A549 (cell line): Measurements from ENCODE around the gene DOK7. TPM values are rescaled to one million over a fixed set of nuclear protein-coding genes. Genes with fewer than 3 reads are reported as not detected.

ENCODE experiments used
- ATAC-seq, 2 experiments: fragments of 200-7000 bp in 1 of 2; fragments of >200 bp in 1 of 2; cut with Nextera tagmentation in 1 of 2; cut with Tn5 transposase in 1 of 2; 3 replicates each; pipeline versions ENCODE4 v1.8.0 to v1.9.1; 2018 to 2020; ENCODE audit warnings: mild to moderate bottlenecking in 1 of 2, moderate library complexity in 1 of 2
- CTCF ChIA-PET: fragments of 300-600 bp; sonication (Branson Sonifier 250); formaldehyde crosslinking; extraction: SDS; loops from one replicate; lab custom pipeline; 2021; ENCODE audit warnings: antibody characterized with exemption, inconsistent platforms; lab: Yijun Ruan, JAX
- POLR2A ChIA-PET: fragments of 350-600 bp; formaldehyde crosslinking; extraction: SDS; loops from one replicate; lab custom pipeline; 2021; ENCODE audit warnings: antibody characterized with exemption, inconsistent platforms; lab: Yijun Ruan, JAX
- DNase-seq, 2 experiments: peaks; one replicate each; pipeline versions ENCODE4 v3.0.0 to v3.0.0-alpha.2; 2011 to 2016; ENCODE audit warnings: low read depth in 1 of 2, low spot score in 1 of 2
- FAIRE-seq: peaks from 2 replicates; lab custom pipeline; 2011; peaks lifted over from hg19 to GRCh38; lab: Jason Lieb, UNC
- H3K27ac ChIP-seq, 2 experiments: fragments of >200 bp; sonication (Bioruptor Twin); formaldehyde crosslinking; 3 replicates each; pipeline ENCODE4 v1.5.1; 2016 to 2017
- H3K4me1 ChIP-seq: fragments of >200 bp; sonication (Bioruptor Twin); formaldehyde crosslinking; 3 replicates; pipeline ENCODE4 v1.6.1; 2016
- H3K4me2 ChIP-seq: fragments of >200 bp; sonication (Bioruptor Twin); formaldehyde crosslinking; 3 replicates; pipeline ENCODE4 v1.6.1; 2016
- H3K4me3 ChIP-seq: fragments of >200 bp; sonication (Bioruptor Twin); formaldehyde crosslinking; 3 replicates; pipeline ENCODE4 v1.5.1; 2016
- H3K9me3 ChIP-seq: fragments of >200 bp; sonication (Bioruptor Twin); formaldehyde crosslinking; 3 replicates; pipeline ENCODE4 v1.6.1; 2016
- BHLHE40 ChIP-seq: IDR thresholded peaks from 2 replicates; pipeline ENCODE4 v1.6.1; 2012; ENCODE audit warnings: low read depth, low read length, inconsistent platforms
- CBX2 ChIP-seq: fragments of 200-600 bp; sonication (generic); IDR thresholded peaks from 2 replicates; pipeline ENCODE4 v1.6.1; 2016; ENCODE audit warnings: low read depth, mild to moderate bottlenecking, borderline replicate concordance
- CBX8 ChIP-seq: fragments of 200-600 bp; sonication (generic); IDR thresholded peaks from 2 replicates; pipeline ENCODE4 v1.6.1; 2016
- ESRRA ChIP-seq: fragments of 150-350 bp; IDR thresholded peaks from 2 replicates; pipeline ENCODE4 v1.6.1; 2014; ENCODE audit warnings: mild to moderate bottlenecking, low read length, borderline replicate concordance
- FOSB ChIP-seq: fragments of 250-450 bp; sonication (Bioruptor Pico); IDR thresholded peaks from 2 replicates; pipeline ENCODE4 v1.5.0; 2020; ENCODE audit warnings: mild to moderate bottlenecking, moderate library complexity
- GATA3 ChIP-seq: IDR thresholded peaks from 2 replicates; pipeline ENCODE4 v1.6.1; 2012; ENCODE audit warnings: borderline replicate concordance
- HDAC2 ChIP-seq: fragments of 200-600 bp; sonication (generic); IDR thresholded peaks from 2 replicates; pipeline ENCODE4 v1.6.1; 2016
- HEYL ChIP-seq: fragments of 250-450 bp; sonication (Bioruptor Pico); IDR thresholded peaks from 2 replicates; pipeline ENCODE4 v1.8.0; 2021; ENCODE audit warnings: mild to moderate bottlenecking, moderate library complexity
- KDM1A ChIP-seq: fragments of 200-600 bp; sonication (generic); IDR thresholded peaks from 2 replicates; pipeline ENCODE4 v1.6.1; 2016; ENCODE audit warnings: low read depth, mild to moderate bottlenecking
- MAZ ChIP-seq: fragments of 150-350 bp; IDR thresholded peaks from 2 replicates; pipeline ENCODE4 v1.6.1; 2014; ENCODE audit warnings: antibody characterized with exemption, low read depth, low read length, borderline replicate concordance
- MYC ChIP-seq: IDR thresholded peaks from 2 replicates; pipeline ENCODE4 v1.6.1; 2012; ENCODE audit warnings: mild to moderate bottlenecking, inconsistent platforms, low read length, improper control_type of control experiment, borderline replicate concordance
- NPAS2 ChIP-seq: fragments of 250-450 bp; sonication (Bioruptor Pico); IDR thresholded peaks from 2 replicates; pipeline ENCODE4 v1.8.0; 2022; ENCODE audit warnings: mild to moderate bottlenecking, moderate library complexity, borderline replicate concordance
- PHF8 ChIP-seq: fragments of 200-600 bp; sonication (generic); IDR thresholded peaks from 2 replicates; pipeline ENCODE4 v1.6.1; 2016; ENCODE audit warnings: low read depth, mild to moderate bottlenecking, antibody characterized with exemption, moderate library complexity, borderline replicate concordance
- POLR2AphosphoS2 ChIP-seq: conservative IDR thresholded peaks from 2 replicates; pipeline ENCODE4 v1.6.1; 2012; ENCODE audit warnings: low read length, improper control_type of control experiment, inconsistent platforms
- RARB ChIP-seq: fragments of 250-450 bp; sonication (Bioruptor Pico); IDR thresholded peaks from 2 replicates; pipeline ENCODE4 v1.8.0; 2021; ENCODE audit warnings: mild to moderate bottlenecking, moderate library complexity
- RFX5 ChIP-seq: fragments of 450-650 bp; IDR thresholded peaks from 2 replicates; pipeline ENCODE4 v1.7.1; 2014; ENCODE audit warnings: antibody characterized with exemption, mild to moderate bottlenecking, moderate library complexity
- RNF2 ChIP-seq: fragments of 200-600 bp; sonication (generic); IDR thresholded peaks from 2 replicates; pipeline ENCODE4 v1.6.1; 2016; ENCODE audit warnings: low read depth, mild to moderate bottlenecking, antibody characterized with exemption, moderate library complexity, borderline replicate concordance
- SREBF2 ChIP-seq: fragments of 450-650 bp; IDR thresholded peaks from 2 replicates; pipeline ENCODE4 v1.6.1; 2014; ENCODE audit warnings: mild to moderate bottlenecking, moderate library complexity
- TP53 ChIP-seq: fragments of 250-450 bp; sonication (Bioruptor Pico); IDR thresholded peaks from 2 replicates; pipeline ENCODE4 v1.5.0; 2021; ENCODE audit warnings: mild to moderate bottlenecking, moderate library complexity
- ZFP36 ChIP-seq: fragments of 450-650 bp; IDR thresholded peaks from 2 replicates; pipeline ENCODE4 v1.6.1; 2014; ENCODE audit warnings: borderline replicate concordance; ENCODE audit not compliant: partially characterized antibody
- ZNF302 ChIP-seq: fragments of 250-450 bp; sonication (Bioruptor Pico); IDR thresholded peaks from 2 replicates; pipeline ENCODE4 v1.9.0; 2021; ENCODE audit warnings: inconsistent platforms, mild to moderate bottlenecking, moderate library complexity
- WGBS: methylation state at CpG from one replicate; pipeline ENCODE4 v1.1.6; 2017; ENCODE audit errors: missing lambda C conversion rate; 5-methylcytosine and 5-hydroxymethylcytosine counted together
- polyA plus RNA-seq, 4 experiments: library from polyadenylated mRNA; depleted of rRNA in 3 of 4; stranded (reverse); fragments of >200 nt; fragmentation: RNase III in 1 of 4; extraction: RNeasy Plus Mini Kit Qiagen cat#74134 plus additional on column Dnase treatment in 1 of 4; gene quantifications; 2 replicates in 3 of 4; 3 replicates in 1 of 4; pipeline ENCODE4 v1.2.3, GENCODE V29; 2011 to 2017
- TF ChIP-seq, protein P1 (sequence below): IDR thresholded peaks from 2 replicates; pipeline ENCODE4 v1.6.1; 2012
- TF ChIP-seq, protein P2 (sequence below): fragments of >200 bp; sonication (Bioruptor Twin); formaldehyde crosslinking; IDR thresholded peaks from 3 replicates; pipeline ENCODE4 v1.6.1; 2016
- TF ChIP-seq, protein P3 (sequence below): fragments of >200 bp; sonication (Bioruptor Twin); formaldehyde crosslinking; IDR thresholded peaks from 3 replicates; pipeline ENCODE4 v1.5.1; 2016
- TF ChIP-seq, protein P4 (sequence below): IDR thresholded peaks from 2 replicates; pipeline ENCODE4 v1.6.1; 2012; ENCODE audit warnings: low read depth, borderline replicate concordance
- TF ChIP-seq, protein P5 (sequence below): fragments of >200 bp; sonication (Bioruptor Twin); formaldehyde crosslinking; IDR thresholded peaks from 2 replicates; pipeline ENCODE4 v1.6.1; 2016

Gene DOK7
- polyA plus RNA-seq, 2 of the 4 experiments (the other 2 are of a cell fraction) = 0.17 to 0.21 TPM

DNA sequence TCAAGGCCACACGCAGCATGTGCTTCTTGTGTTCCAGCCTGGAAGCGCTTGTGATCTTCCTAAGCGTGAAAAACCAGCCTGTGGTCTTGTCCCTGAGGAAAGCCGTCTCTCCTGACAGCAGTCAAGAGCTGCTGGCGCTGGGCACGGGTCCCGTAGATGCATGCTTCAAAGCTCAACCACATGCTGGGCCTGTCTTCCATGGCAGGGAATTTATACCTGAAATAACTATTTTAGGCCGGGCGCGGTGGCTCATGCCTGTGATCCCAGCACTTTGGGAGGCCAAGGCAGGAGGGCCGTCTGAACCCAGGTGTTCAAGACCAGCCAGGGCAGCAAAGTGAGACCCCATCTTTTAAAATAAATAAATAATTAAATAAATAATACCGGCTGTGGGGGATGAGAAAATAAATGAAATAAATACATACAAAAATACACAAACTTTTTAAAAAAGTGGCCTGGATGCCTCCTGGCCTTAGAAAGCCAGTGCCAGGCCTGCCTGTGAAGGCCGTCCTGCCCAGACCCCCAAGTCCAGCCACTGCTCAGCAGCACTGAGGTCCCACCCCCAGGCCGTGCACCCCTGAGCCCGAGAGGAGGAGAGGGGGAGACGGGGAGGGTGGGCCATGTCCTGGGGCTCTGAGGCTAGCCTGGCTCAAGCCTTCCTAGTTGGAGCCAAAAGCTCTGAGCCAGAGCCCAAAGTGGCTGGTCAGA, 58.7 kb downstream of the DOK7 start:
- no peak for ATAC-seq
- no peaks in the 10 kb centered on the region for H3K4me1 ChIP-seq
- H3K4me3 ChIP-seq = no peak overlapping the region
- no peak overlapping the region for H3K4me2 ChIP-seq
- CTCF ChIA-PET = no interaction called here
- 92% methylated on average over 14 of the region's 16 CpGs for WGBS
- no peak for TF ChIP-seq PHF8
- TF ChIP-seq RFX5 = no peak
- TF ChIP-seq MAZ = no peak
- no peak for TF ChIP-seq HDAC2
- TF ChIP-seq KDM1A = no peak
- TF ChIP-seq ZFP36 = no peak
- TF ChIP-seq ESRRA = no peak
- TF ChIP-seq SREBF2 = no peak
- TF ChIP-seq, protein P1, sequence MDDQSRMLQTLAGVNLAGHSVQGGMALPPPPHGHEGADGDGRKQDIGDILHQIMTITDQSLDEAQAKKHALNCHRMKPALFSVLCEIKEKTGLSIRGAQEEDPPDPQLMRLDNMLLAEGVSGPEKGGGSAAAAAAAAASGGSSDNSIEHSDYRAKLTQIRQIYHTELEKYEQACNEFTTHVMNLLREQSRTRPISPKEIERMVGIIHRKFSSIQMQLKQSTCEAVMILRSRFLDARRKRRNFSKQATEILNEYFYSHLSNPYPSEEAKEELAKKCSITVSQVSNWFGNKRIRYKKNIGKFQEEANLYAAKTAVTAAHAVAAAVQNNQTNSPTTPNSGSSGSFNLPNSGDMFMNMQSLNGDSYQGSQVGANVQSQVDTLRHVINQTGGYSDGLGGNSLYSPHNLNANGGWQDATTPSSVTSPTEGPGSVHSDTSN = no peak
- TF ChIP-seq HEYL (CRISPR knock-in tag) = no peak
- TF ChIP-seq ZNF302 (CRISPR knock-in tag) = no peak
- TF ChIP-seq, protein P2, sequence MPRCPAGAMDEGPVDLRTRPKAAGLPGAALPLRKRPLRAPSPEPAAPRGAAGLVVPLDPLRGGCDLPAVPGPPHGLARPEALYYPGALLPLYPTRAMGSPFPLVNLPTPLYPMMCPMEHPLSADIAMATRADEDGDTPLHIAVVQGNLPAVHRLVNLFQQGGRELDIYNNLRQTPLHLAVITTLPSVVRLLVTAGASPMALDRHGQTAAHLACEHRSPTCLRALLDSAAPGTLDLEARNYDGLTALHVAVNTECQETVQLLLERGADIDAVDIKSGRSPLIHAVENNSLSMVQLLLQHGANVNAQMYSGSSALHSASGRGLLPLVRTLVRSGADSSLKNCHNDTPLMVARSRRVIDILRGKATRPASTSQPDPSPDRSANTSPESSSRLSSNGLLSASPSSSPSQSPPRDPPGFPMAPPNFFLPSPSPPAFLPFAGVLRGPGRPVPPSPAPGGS = no peak
- TF ChIP-seq, protein P3, sequence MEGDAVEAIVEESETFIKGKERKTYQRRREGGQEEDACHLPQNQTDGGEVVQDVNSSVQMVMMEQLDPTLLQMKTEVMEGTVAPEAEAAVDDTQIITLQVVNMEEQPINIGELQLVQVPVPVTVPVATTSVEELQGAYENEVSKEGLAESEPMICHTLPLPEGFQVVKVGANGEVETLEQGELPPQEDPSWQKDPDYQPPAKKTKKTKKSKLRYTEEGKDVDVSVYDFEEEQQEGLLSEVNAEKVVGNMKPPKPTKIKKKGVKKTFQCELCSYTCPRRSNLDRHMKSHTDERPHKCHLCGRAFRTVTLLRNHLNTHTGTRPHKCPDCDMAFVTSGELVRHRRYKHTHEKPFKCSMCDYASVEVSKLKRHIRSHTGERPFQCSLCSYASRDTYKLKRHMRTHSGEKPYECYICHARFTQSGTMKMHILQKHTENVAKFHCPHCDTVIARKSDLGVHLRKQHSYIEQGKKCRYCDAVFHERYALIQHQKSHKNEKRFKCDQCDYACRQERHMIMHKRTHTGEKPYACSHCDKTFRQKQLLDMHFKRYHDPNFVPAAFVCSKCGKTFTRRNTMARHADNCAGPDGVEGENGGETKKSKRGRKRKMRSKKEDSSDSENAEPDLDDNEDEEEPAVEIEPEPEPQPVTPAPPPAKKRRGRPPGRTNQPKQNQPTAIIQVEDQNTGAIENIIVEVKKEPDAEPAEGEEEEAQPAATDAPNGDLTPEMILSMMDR = no peak
- TF ChIP-seq, protein P4, sequence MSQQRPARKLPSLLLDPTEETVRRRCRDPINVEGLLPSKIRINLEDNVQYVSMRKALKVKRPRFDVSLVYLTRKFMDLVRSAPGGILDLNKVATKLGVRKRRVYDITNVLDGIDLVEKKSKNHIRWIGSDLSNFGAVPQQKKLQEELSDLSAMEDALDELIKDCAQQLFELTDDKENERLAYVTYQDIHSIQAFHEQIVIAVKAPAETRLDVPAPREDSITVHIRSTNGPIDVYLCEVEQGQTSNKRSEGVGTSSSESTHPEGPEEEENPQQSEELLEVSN = no peak
- no peak for TF ChIP-seq GATA3
- no peak for TF ChIP-seq RNF2
- no peak for TF ChIP-seq FOSB (CRISPR knock-in tag)
- TF ChIP-seq POLR2AphosphoS2 = no peak
- POLR2A ChIA-PET = no interaction called here
- no peak for DNase-seq
- no peak overlapping the region for H3K27ac ChIP-seq
- no peak for FAIRE-seq
- no peaks in the 10 kb centered on the region for H3K9me3 ChIP-seq

DNA sequence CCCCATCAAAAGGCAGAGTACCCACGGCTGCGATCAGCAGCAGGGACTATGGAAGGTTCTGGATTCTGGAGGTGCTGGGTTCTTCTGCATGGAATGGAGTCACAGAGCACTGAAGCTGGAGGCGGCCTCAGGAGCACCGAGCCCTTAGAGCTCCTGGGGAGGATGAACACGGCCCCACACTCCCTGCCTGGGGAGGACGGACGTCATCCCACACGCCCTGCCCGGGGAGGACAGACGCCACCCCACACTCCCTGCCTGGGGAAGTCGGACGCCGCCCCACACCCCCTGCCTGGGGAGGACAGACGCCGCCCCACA, 59.2 kb downstream of the DOK7 start:
- no peak for ATAC-seq
- Histone ChIP-seq H3K9me3 (no peaks in the 10 kb centered on the region), H3K4me1 (no peaks in the 10 kb centered on the region), H3K4me3 (no peak overlapping the region), H3K27ac (no peak overlapping the region), H3K4me2 (no peak overlapping the region)
- ChIA-PET POLR2A (no interaction called here), CTCF (interaction anchor here (1.1 kb wide), 1 partner anchor 42 kb away, joined by 3 read pairs; no protein-coding TSS in a partner anchor)
- no peak for DNase-seq
- WGBS = no CpG with 5 or more reads among the region's 15 CpGs
- FAIRE-seq = no peak
- TF ChIP-seq TP53 (CRISPR knock-in tag) (no peak), CBX2 (no peak), PHF8 (no peak), NPAS2 (CRISPR knock-in tag) (no peak), BHLHE40 (no peak), MYC (no peak), POLR2AphosphoS2 (no peak), RARB (no peak), CBX8 (no peak), RFX5 (no peak)
- TF ChIP-seq, protein P5, sequence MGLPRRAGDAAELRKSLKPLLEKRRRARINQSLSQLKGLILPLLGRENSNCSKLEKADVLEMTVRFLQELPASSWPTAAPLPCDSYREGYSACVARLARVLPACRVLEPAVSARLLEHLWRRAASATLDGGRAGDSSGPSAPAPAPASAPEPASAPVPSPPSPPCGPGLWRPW = no peak
- TF ChIP-seq, all 56 proteins: peak for 0
